Hematopoietic multipotent progenitor cell treated with erythropoietin and hydrocortisone succinate and interleukin-3 and kit ligand, for 6 days (in vitro differentiated cells): ENCODE measurements around the gene PROCR.
"Not testable (repeated sequence)": the region's sequence is repeated elsewhere in the genome, so short reads cannot be mapped to it uniquely, and the experiment has no call there.

Experiments used
- DNase-seq: peaks from one replicate; pipeline ENCODE4 v3.0.0-alpha.2; 2015

Gene PROCR

GRCh38 chr20:35165221-35166185, 6.4 kb upstream of the PROCR start:
- DNase-seq: no peak

- peak; percentile 81 for DNase-seq
These were observed 5.5 kb upstream of the PROCR start for GRCh38 chr20:35166242-35166830.

- DNase-seq: no peak
These were observed 4.1 kb upstream of the PROCR start for GRCh38 chr20:35167787-35168186.

GRCh38 chr20:35168701-35169409, 3.0 kb upstream of the PROCR start:
- not testable (repeated sequence) for DNase-seq

- no peak for DNase-seq
These were observed 477 bp upstream of the PROCR start for GRCh38 chr20:35171438-35171752.

- DNase-seq: no peak
These were observed 548 bp downstream of the PROCR start for GRCh38 chr20:35172434-35172806.

- DNase-seq: no peak
These were observed 1.8 kb downstream of the PROCR start for GRCh38 chr20:35173576-35174192.

GRCh38 chr20:35174458-35175216, 2.8 kb downstream of the PROCR start:
- no peak for DNase-seq

- no peak for DNase-seq
These were observed 4.3 kb downstream of the PROCR start for GRCh38 chr20:35176132-35176531.

GRCh38 chr20:35179292-35180212, 7.7 kb downstream of the PROCR start:
- DNase-seq: peak; percentile 47

- no peak for DNase-seq
These were observed 8.4 kb downstream of the PROCR start for GRCh38 chr20:35180266-35180665.

- no peak for DNase-seq
These were observed 9.9 kb downstream of the PROCR start for GRCh38 chr20:35181731-35182130.

GRCh38 chr20:35186691-35187289, 14.9 kb downstream of the PROCR start:
- not testable (repeated sequence) for DNase-seq

- DNase-seq: no peak
These were observed 15.8 kb downstream of the PROCR start for GRCh38 chr20:35187584-35188190.

- not testable (repeated sequence) for DNase-seq
These were observed 17.4 kb downstream of the PROCR start for GRCh38 chr20:35189223-35189622.

GRCh38 chr20:35190556-35190955, 18.7 kb downstream of the PROCR start:
- no peak for DNase-seq

GRCh38 chr20:35191419-35192117, 19.7 kb downstream of the PROCR start:
- DNase-seq: peak; percentile 30

- DNase-seq: peak; percentile 83
These were observed 20.4 kb downstream of the PROCR start for GRCh38 chr20:35192118-35192872.
